Measurements from ENCODE around the gene USP53. TPM values are rescaled to one million over a fixed set of nuclear protein-coding genes. Genes with fewer than 3 reads are reported as not detected.
A peak's percentile ranks its signal among the peaks of the same experiment; 100 is the strongest.

Gene USP53
- total and polyA plus RNA-seq, 12 donors: 12.5 to 64.6 (median 41.8) TPM

- Histone ChIP-seq H3K27me3 (no peaks in the 10 kb centered on the region), H3K27ac (peak overlapping the region in 1 of 10 donors; percentile 2), H3K4me3 (no peak overlapping the region), H3K4me1 (peaks cover 0 to 50% (median 21%) of the 10 kb centered on the region in 9 donors), H3K36me3 (peaks cover 0 to 35% (median 12%) of the 10 kb centered on the region in 9 donors), H3K9me3 (peaks cover 0 to 6% (median 0%) of the 10 kb centered on the region in 11 donors)
- ATAC-seq (peak in 1 of 8 donors; percentile 19), DNase-seq (no peak)
- TF ChIP-seq, protein P1, sequence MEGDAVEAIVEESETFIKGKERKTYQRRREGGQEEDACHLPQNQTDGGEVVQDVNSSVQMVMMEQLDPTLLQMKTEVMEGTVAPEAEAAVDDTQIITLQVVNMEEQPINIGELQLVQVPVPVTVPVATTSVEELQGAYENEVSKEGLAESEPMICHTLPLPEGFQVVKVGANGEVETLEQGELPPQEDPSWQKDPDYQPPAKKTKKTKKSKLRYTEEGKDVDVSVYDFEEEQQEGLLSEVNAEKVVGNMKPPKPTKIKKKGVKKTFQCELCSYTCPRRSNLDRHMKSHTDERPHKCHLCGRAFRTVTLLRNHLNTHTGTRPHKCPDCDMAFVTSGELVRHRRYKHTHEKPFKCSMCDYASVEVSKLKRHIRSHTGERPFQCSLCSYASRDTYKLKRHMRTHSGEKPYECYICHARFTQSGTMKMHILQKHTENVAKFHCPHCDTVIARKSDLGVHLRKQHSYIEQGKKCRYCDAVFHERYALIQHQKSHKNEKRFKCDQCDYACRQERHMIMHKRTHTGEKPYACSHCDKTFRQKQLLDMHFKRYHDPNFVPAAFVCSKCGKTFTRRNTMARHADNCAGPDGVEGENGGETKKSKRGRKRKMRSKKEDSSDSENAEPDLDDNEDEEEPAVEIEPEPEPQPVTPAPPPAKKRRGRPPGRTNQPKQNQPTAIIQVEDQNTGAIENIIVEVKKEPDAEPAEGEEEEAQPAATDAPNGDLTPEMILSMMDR (IDR thresholded peaks at IDR 0.05): no peak
- 53 to 57% methylated on average over 3 of the region's 3 CpGs for WGBS, 2 donors
- intact Hi-C loops (cut with DNase I): no loop called here
Measured at GRCh38 chr4:119231491-119231890, 19.0 kb downstream of the USP53 start.

DNA sequence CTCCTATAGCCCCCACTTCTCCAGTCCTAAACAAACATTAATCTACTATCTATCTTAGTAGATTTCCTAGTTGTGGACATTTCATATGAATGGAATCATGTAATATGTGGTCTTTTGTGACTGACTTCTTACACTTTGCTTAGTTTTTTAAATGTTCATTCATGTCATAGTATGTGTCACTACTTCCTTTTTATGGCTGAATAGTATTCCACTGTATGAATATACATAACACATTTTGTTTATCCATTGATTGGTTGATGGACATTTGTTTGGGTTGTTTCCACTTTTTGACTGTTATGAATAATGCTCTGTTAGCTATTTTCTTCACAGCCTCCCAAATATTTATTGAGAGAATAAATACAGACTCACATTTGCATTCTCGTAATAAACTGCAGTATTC, 19.8 kb downstream of the USP53 start:
- intact Hi-C loops (cut with DNase I): no loop called here
- Histone ChIP-seq H3K4me1 (peaks cover 0 to 50% (median 21%) of the 10 kb centered on the region in 9 donors), H3K27me3 (no peaks in the 10 kb centered on the region), H3K36me3 (peaks cover 0 to 37% (median 13%) of the 10 kb centered on the region in 9 donors), H3K9me3 (peaks cover 0 to 6% (median 0%) of the 10 kb centered on the region in 11 donors), H3K4me3 (no peak overlapping the region), H3K27ac (no peak overlapping the region)
- no peak for DNase-seq
- TF ChIP-seq, protein P1 (IDR thresholded peaks at IDR 0.05): no peak
- 96 to 99% methylated on average over 1 of the region's 1 CpG for WGBS, 2 donors
- no peak for ATAC-seq

DNA sequence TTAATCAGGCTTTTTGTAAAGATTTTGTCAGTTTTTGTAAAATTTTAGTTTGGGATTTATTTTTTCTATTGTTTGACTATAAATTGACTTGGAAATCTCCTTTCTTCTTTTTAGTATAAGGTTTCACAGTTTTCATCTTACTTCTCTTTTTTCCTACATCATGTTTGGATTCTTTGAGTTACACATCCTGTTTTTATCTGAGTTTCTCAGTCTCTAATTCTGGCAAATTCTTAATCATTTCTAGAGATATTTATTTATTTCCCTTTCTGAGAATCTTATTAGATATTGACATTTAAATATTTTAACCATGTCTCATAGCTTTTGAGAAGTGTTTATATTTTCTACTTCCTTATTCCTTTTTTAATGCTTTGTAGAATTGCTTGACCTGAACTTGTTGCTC, 20.7 kb downstream of the USP53 start:
- Histone ChIP-seq H3K27me3 (no peaks in the 10 kb centered on the region), H3K9me3 (peaks cover 0 to 6% (median 0%) of the 10 kb centered on the region in 11 donors), H3K27ac (peak overlapping the region in 3 of 10 donors; percentile 2 to 57 (median 30)), H3K4me1 (peaks cover 0 to 41% (median 24%) of the 10 kb centered on the region in 9 donors), H3K36me3 (peaks cover 0 to 37% (median 13%) of the 10 kb centered on the region in 9 donors), H3K4me3 (no peak overlapping the region)
- TF ChIP-seq, protein P1 (IDR thresholded peaks at IDR 0.05): no peak
- intact Hi-C loops (cut with DNase I): no loop called here
- ATAC-seq (no peak), DNase-seq (no peak)

DNA sequence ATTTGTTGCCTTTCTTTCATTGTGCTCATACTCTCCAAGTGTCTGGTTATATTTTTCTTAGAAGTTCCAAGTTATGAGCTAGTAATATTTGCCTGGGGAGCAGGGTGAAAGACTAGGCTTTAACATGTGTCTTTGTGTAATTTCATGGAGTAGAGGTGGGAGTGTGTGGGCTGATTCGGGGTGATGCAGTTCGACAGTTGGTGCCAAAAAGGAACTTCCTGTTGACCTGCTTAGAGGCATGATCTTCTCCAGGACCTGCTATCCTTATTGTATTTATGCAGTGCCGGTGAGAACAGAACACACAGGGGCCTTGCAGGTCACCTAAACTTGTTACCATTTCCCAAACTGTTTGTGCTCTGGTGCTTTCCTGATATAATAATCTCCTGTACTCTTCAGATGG, 21.2 kb downstream of the USP53 start:
- WGBS, 2 donors: 10 to 20% methylated on average over 3 of the region's 3 CpGs
- peaks cover 0 to 6% (median 0%) of the 10 kb centered on the region in 11 donors for H3K9me3 ChIP-seq
- H3K4me3 ChIP-seq: no peak overlapping the region
- ATAC-seq (peak; percentile 38 to 60 (median 52)), DNase-seq (no peak)
- no peaks in the 10 kb centered on the region for H3K27me3 ChIP-seq
- intact Hi-C loops (cut with DNase I): no loop called here
- peaks cover 0 to 36% (median 24%) of the 10 kb centered on the region in 9 donors for H3K4me1 ChIP-seq
- H3K36me3 ChIP-seq: peaks cover 0 to 37% (median 13%) of the 10 kb centered on the region in 9 donors
- TF ChIP-seq, protein P1 (IDR thresholded peaks at IDR 0.05): no peak
- peak overlapping the region in 6 of 10 donors; percentile 2 to 57 (median 31) for H3K27ac ChIP-seq
